HEK293 (cell line): ENCODE results near the gene CDADC1.

Experiments
- CTCF ChIA-PET: fragments of 350-600 bp; formaldehyde crosslinking; extraction: SDS; loops from one replicate; lab custom pipeline; 2021; ENCODE audit warnings: antibody characterized with exemption; lab: Yijun Ruan, JAX
- POLR2A ChIA-PET: fragments of 300-600 bp; formaldehyde crosslinking; extraction: SDS; loops from one replicate; lab custom pipeline; 2020; ENCODE audit warnings: antibody characterized with exemption, inconsistent platforms; lab: Yijun Ruan, JAX
- H3K27ac ChIP-seq: fragments of 200-500 bp; sonication (Bioruptor generic); 2 replicates; pipeline ENCODE4 v1.5.1; 2014; ENCODE audit warnings: low read depth, low read length, control low read depth, inconsistent platforms; ENCODE audit errors: extremely low read depth
- H3K36me3 ChIP-seq, 2 experiments: fragments of 200-500 bp in 1 of 2; sonication (Bioruptor generic) in 1 of 2; 1 replicate in 1 of 2; 2 replicates in 1 of 2; pipeline ENCODE4 v1.5.1; 2014 to 2017; ENCODE audit warnings: inconsistent platforms in 2 of 2, low read length in 2 of 2; ENCODE audit not compliant: control insufficient read depth in 2 of 2, insufficient read depth in 1 of 2
- H3K4me1 ChIP-seq: fragments of 200-500 bp; sonication (Bioruptor generic); 2 replicates; pipeline ENCODE4 v1.5.1; 2014; ENCODE audit warnings: mild to moderate bottlenecking, low read length, inconsistent platforms; ENCODE audit not compliant: control insufficient read depth, insufficient read depth
- H3K4me3 ChIP-seq: 2 replicates; pipeline ENCODE4 v1.5.1; 2011; ENCODE audit warnings: low read depth, mild to moderate bottlenecking, control low read depth, low read length, moderate library complexity
- H3K9me3 ChIP-seq: fragments of 200-500 bp; sonication (Bioruptor generic); 2 replicates; pipeline ENCODE4 v1.5.1; 2014; ENCODE audit warnings: low read depth, low read length, inconsistent platforms; ENCODE audit not compliant: control insufficient read depth, insufficient read depth
- KLF1 ChIP-seq: fragments of 450-650 bp; formaldehyde crosslinking; IDR thresholded peaks from 2 replicates; pipeline ENCODE4 v1.5.1; 2016; ENCODE audit warnings: missing biosample characterization, missing genetic modification characterization
- KLF16 ChIP-seq: fragments of 450-650 bp; formaldehyde crosslinking; IDR thresholded peaks from 2 replicates; pipeline ENCODE4 v1.5.1; 2017; ENCODE audit warnings: missing biosample characterization, missing genetic modification characterization
- KLF9 ChIP-seq: fragments of 450-650 bp; formaldehyde crosslinking; IDR thresholded peaks from 2 replicates; pipeline ENCODE4 v1.5.1; 2016; ENCODE audit warnings: missing biosample characterization, missing genetic modification characterization, low read depth
- MEIS1 ChIP-seq: sonication (generic); formaldehyde crosslinking; IDR thresholded peaks from 2 replicates; pipeline ENCODE4 v1.8.1; 2022; ENCODE audit warnings: missing genetic modification reagents, mild to moderate bottlenecking, borderline replicate concordance
- ZBTB21 ChIP-seq: fragments of 450-650 bp; formaldehyde crosslinking; IDR thresholded peaks from 2 replicates; pipeline ENCODE4 v1.5.1; 2017; ENCODE audit warnings: missing biosample characterization, missing genetic modification characterization
- ZNF169 ChIP-seq: fragments of 450-650 bp; formaldehyde crosslinking; IDR thresholded peaks from 2 replicates; pipeline ENCODE4 v1.5.1; 2016; ENCODE audit warnings: missing biosample characterization, missing genetic modification characterization
- ZNF221 ChIP-seq: fragments of 450-650 bp; formaldehyde crosslinking; IDR thresholded peaks from 2 replicates; pipeline ENCODE4 v1.5.1; 2017; ENCODE audit warnings: missing biosample characterization, missing genetic modification characterization, borderline replicate concordance
- ZNF335 ChIP-seq: fragments of 450-650 bp; formaldehyde crosslinking; conservative IDR thresholded peaks from 2 replicates; pipeline ENCODE4 v1.5.1; 2016; ENCODE audit warnings: missing biosample characterization, missing genetic modification characterization
- ZNF423 ChIP-seq: fragments of 450-650 bp; formaldehyde crosslinking; IDR thresholded peaks from 2 replicates; pipeline ENCODE4 v1.5.1; 2016; ENCODE audit warnings: missing biosample characterization, missing genetic modification characterization
- ZNF433 ChIP-seq: fragments of 450-650 bp; formaldehyde crosslinking; IDR thresholded peaks from 2 replicates; pipeline ENCODE4 v1.5.1; 2016; ENCODE audit warnings: missing biosample characterization, missing genetic modification characterization, low read depth
- ZNF449 ChIP-seq: fragments of 450-650 bp; formaldehyde crosslinking; IDR thresholded peaks from 2 replicates; pipeline ENCODE4 v1.5.1; 2017; ENCODE audit warnings: missing biosample characterization, mild to moderate bottlenecking, missing genetic modification characterization, moderate library complexity
- ZNF621 ChIP-seq: fragments of 450-650 bp; formaldehyde crosslinking; IDR thresholded peaks from 2 replicates; pipeline ENCODE4 v1.5.1; 2017; ENCODE audit warnings: missing biosample characterization, missing genetic modification characterization
- ZNF626 ChIP-seq: fragments of 450-650 bp; sonication (Bioruptor Pico); formaldehyde crosslinking; IDR thresholded peaks from 2 replicates; pipeline ENCODE4 v1.5.1; 2018; ENCODE audit warnings: missing biosample characterization, missing genetic modification characterization, inconsistent platforms
- ZNF629 ChIP-seq: fragments of 450-650 bp; formaldehyde crosslinking; IDR thresholded peaks from 2 replicates; pipeline ENCODE4 v1.5.1; 2017; ENCODE audit warnings: missing biosample characterization, missing genetic modification characterization
- ZNF664 ChIP-seq: fragments of 450-650 bp; formaldehyde crosslinking; IDR thresholded peaks from 2 replicates; pipeline ENCODE4 v1.5.1; 2016; ENCODE audit warnings: missing biosample characterization, missing genetic modification characterization
- ZNF670 ChIP-seq: fragments of 450-650 bp; formaldehyde crosslinking; IDR thresholded peaks from 2 replicates; pipeline ENCODE4 v1.5.1; 2016; ENCODE audit warnings: missing biosample characterization, missing genetic modification characterization, low read depth
- ZNF785 ChIP-seq: fragments of 450-650 bp; formaldehyde crosslinking; IDR thresholded peaks from 2 replicates; pipeline ENCODE4 v1.5.1; 2016; ENCODE audit warnings: missing biosample characterization, missing genetic modification characterization
- ZNF791 ChIP-seq: fragments of 450-650 bp; formaldehyde crosslinking; IDR thresholded peaks from 2 replicates; pipeline ENCODE4 v1.5.1; 2016; ENCODE audit warnings: missing biosample characterization, missing genetic modification characterization
- ZNF830 ChIP-seq: fragments of 450-650 bp; IDR thresholded peaks from 2 replicates; pipeline ENCODE4 v1.5.0; 2018; ENCODE audit warnings: missing biosample characterization, missing genetic modification characterization, low read depth, mild to moderate bottlenecking, moderate library complexity
- ZSCAN30 ChIP-seq: fragments of 450-650 bp; IDR thresholded peaks from 2 replicates; pipeline ENCODE4 v1.5.1; 2018; ENCODE audit warnings: missing biosample characterization, mild to moderate bottlenecking, missing genetic modification characterization, moderate library complexity

CDADC1 gene

GRCh38 chr13:49342454-49342853 is 94.7 kb downstream of the CDADC1 start:
- no peak overlapping the region for H3K4me3 ChIP-seq
- CTCF ChIA-PET = no interaction called here
- no peak for TF ChIP-seq ZNF670
- no peak for TF ChIP-seq MEIS1 (CRISPR knock-in tag)
- no peak for TF ChIP-seq ZNF830 (tag by site-specific recombination)
- TF ChIP-seq ZNF621 (tag by site-specific recombination) = no peak
- no peak for TF ChIP-seq ZNF629 (tag by site-specific recombination)
- TF ChIP-seq KLF9 (tag by site-specific recombination) = no peak
- TF ChIP-seq ZNF785 (tag by site-specific recombination) = no peak
- TF ChIP-seq ZNF791 = no peak
- no peak for TF ChIP-seq ZNF423 (tag by site-specific recombination)
- TF ChIP-seq ZNF449 (tag by site-specific recombination) = no peak
- TF ChIP-seq KLF1 = no peak
- no peak for TF ChIP-seq ZNF335 (tag by site-specific recombination)
- no peak for TF ChIP-seq ZNF221 (tag by site-specific recombination)
- TF ChIP-seq ZNF433 (tag by site-specific recombination) = no peak
- no peak for TF ChIP-seq KLF16 (tag by site-specific recombination)
- no peak for TF ChIP-seq ZSCAN30 (tag by site-specific recombination)
- TF ChIP-seq ZNF169 = no peak
- no peak for TF ChIP-seq ZBTB21 (tag by site-specific recombination)
- no peak for TF ChIP-seq ZNF664 (tag by site-specific recombination)
- no peak for TF ChIP-seq ZNF626 (tag by site-specific recombination)
- H3K4me1 ChIP-seq = no peaks in the 10 kb centered on the region
- no peaks in the 10 kb centered on the region for H3K36me3 ChIP-seq
- no peaks in the 10 kb centered on the region for H3K9me3 ChIP-seq
- no peak overlapping the region for H3K27ac ChIP-seq
- POLR2A ChIA-PET = no interaction called here
